Measurements from ENCODE around the gene CCDC81. TPM values are rescaled to one million over a fixed set of nuclear protein-coding genes. Genes with fewer than 3 reads are reported as not detected.

Gene CCDC81
- total and polyA plus RNA-seq, 2 of the 13 experiments (the other 11 are each of a cell fraction or from before 2014, with no cell fraction given), result 0.15 to 0.22 TPM

GRCh38 chr11:86442827-86443226 is 68.1 kb downstream of the CCDC81 start (continued):
- TF ChIP-seq ZNF335 (CRISPR knock-in tag; IDR thresholded peaks at IDR 0.05) (no peak), MBNL3 (CRISPR knock-in tag; conservative IDR thresholded peaks at IDR 0.05) (no peak), FOXO4 (CRISPR knock-in tag; conservative IDR thresholded peaks at IDR 0.05) (no peak), ELK4 (CRISPR knock-in tag; IDR thresholded peaks at IDR 0.05; ENCODE audit: borderline replicate concordance) (no peak), HOXA3 (CRISPR knock-in tag; IDR thresholded peaks at IDR 0.05) (no peak), SMAD1 (CRISPR knock-in tag; IDR thresholded peaks at IDR 0.05; ENCODE audit: borderline replicate concordance, low read depth) (no peak)

- CTCF ChIA-PET (ENCODE audit: low intra/inter-chr PET ratio, low total read pairs), result no interaction called here
- Histone ChIP-seq H3K79me2 (ENCODE audit: insufficient read depth, low read length) (no peaks in the 10 kb centered on the region), H3K4me3 (replicated peaks in 1 of 3; ENCODE audit: insufficient read depth in 1 of 3, low read depth in 2 of 3, low read length in 3 of 3) (no peak overlapping the region), H3K9ac (ENCODE audit: insufficient read depth, low read depth, low read length) (no peak overlapping the region), H3K9me3 (ENCODE audit: low read length) (no peaks in the 10 kb centered on the region), H2AFZ (ENCODE audit: low read length) (no peak overlapping the region), H4K20me1 (ENCODE audit: insufficient read depth, low read length) (no peaks in the 10 kb centered on the region), H3K4me1 (ENCODE audit: insufficient read depth, low read length) (no peaks in the 10 kb centered on the region), H3K36me3 (replicated peaks in 1 of 2; ENCODE audit: control insufficient read depth in 1 of 2, insufficient read depth in 2 of 2, low read length in 2 of 2) (no peaks in the 10 kb centered on the region), H3K27me3 (ENCODE audit: control insufficient read depth in 1 of 2, insufficient read depth in 2 of 2, low read length in 2 of 2) (no peaks in the 10 kb centered on the region), H3K27ac (ENCODE audit: extremely low read length, insufficient read depth, low read length) (no peak overlapping the region), H3K4me2 (ENCODE audit: low read depth, low read length) (no peak overlapping the region)
- TF ChIP-seq ZNF546 (CRISPR knock-in tag; conservative IDR thresholded peaks at IDR 0.05) (no peak), NR1H2 (CRISPR knock-in tag; IDR thresholded peaks at IDR 0.05; ENCODE audit: borderline replicate concordance, low read depth) (no peak)
- DNase-seq (ENCODE audit: low spot score) (no peak), FAIRE-seq (no peak), ATAC-seq (no peak)
- in situ Hi-C loops (cut with HindIII; ENCODE audit: extremely low pct_ligation_motif_present, low pct_unique_long_range_greater_than_20kb) (no loop called here), intact Hi-C loops (cut with micrococcal nuclease; ENCODE audit: unreplicated experiment) (no loop called here)
- 0% methylated on average over 1 of the region's 1 CpG for WGBS (ENCODE audit: low lambda C conversion rate)
- POLR2A ChIA-PET, result no interaction called here
- no TSS peak for BruUV-seq (replicated peaks)
Measured at GRCh38 chr11:86443415-86443814, 68.7 kb downstream of the CCDC81 start.
